Measurements from ENCODE around the gene PRSS50.
A peak's percentile ranks its signal among the peaks of the same experiment; 100 is the strongest.

Gene PRSS50

GRCh38 chr3:46682974-46683373, 34.7 kb downstream of the PRSS50 start:
- DNase-seq, result no peak

GRCh38 chr3:46681856-46682540, 35.7 kb downstream of the PRSS50 start:
- no peak for DNase-seq

GRCh38 chr3:46681387-46681786, 36.3 kb downstream of the PRSS50 start:
- no peak for DNase-seq

GRCh38 chr3:46680298-46680826, 37.3 kb downstream of the PRSS50 start:
- no peak for DNase-seq

GRCh38 chr3:46679681-46680080, 38.0 kb downstream of the PRSS50 start:
- no peak for DNase-seq

- DNase-seq, result no peak
Observed at GRCh38 chr3:46678280-46678679, 39.4 kb downstream of the PRSS50 start.

- no peak for DNase-seq
Observed at GRCh38 chr3:46677411-46677726, 40.3 kb downstream of the PRSS50 start.

GRCh38 chr3:46676601-46677410, 40.9 kb downstream of the PRSS50 start:
- no peak for DNase-seq

GRCh38 chr3:46675843-46676567, 41.7 kb downstream of the PRSS50 start:
- no peak for DNase-seq

- DNase-seq, result no peak
Observed at GRCh38 chr3:46675426-46675825, 42.2 kb downstream of the PRSS50 start.

GRCh38 chr3:46674031-46674845, 43.4 kb downstream of the PRSS50 start:
- peak; percentile 2 for DNase-seq

- peak; percentile 4 for DNase-seq
Observed at GRCh38 chr3:46673151-46674030, 44.3 kb downstream of the PRSS50 start.

GRCh38 chr3:46672349-46672695, 45.3 kb downstream of the PRSS50 start:
- DNase-seq, result peak; percentile 5

GRCh38 chr3:46671541-46672348, 45.9 kb downstream of the PRSS50 start:
- DNase-seq, result peak; percentile 6

GRCh38 chr3:46670891-46671427, 46.7 kb downstream of the PRSS50 start:
- DNase-seq, result peak; percentile 2

- DNase-seq, result peak; percentile 1
Observed at GRCh38 chr3:46670000-46670890, 47.4 kb downstream of the PRSS50 start.

- DNase-seq, result no peak
Observed at GRCh38 chr3:46669191-46669999, 48.3 kb downstream of the PRSS50 start.

GRCh38 chr3:46668591-46668990, 49.1 kb downstream of the PRSS50 start:
- no peak for DNase-seq

- DNase-seq, result no peak
Observed at GRCh38 chr3:46668116-46668515, 49.6 kb downstream of the PRSS50 start.
